Esophagus muscularis mucosa (tissue), 4 donors: ENCODE results near the gene LTK. TPM values are rescaled to one million over a fixed set of nuclear protein-coding genes. Genes with fewer than 3 reads are reported as not detected.

Experiments used
- DNase-seq: peaks from one replicate; pipeline ENCODE4 v3.0.0-alpha.2; 2017; ENCODE audit errors: extremely low spot score
- H3K27ac ChIP-seq, 4 donors: fragments of 200-600 bp; sonication (generic); replicated peaks in 1 of 4; 1 replicate in 3 of 4; 2 replicates in 1 of 4; pipeline ENCODE4 v1.5.1; 2016 to 2019; ENCODE audit warnings: mild to moderate bottlenecking in 1 of 4
- H3K27me3 ChIP-seq, 4 donors: fragments of 200-600 bp; sonication (generic); one replicate each; pipeline versions ENCODE4 v1.5.1 to v1.6.0; 2016 to 2019
- H3K36me3 ChIP-seq, 4 donors: fragments of 200-600 bp; sonication (generic); one replicate each; pipeline ENCODE4 v1.5.1; 2016 to 2019
- H3K4me1 ChIP-seq, 4 donors: fragments of 200-600 bp; sonication (generic); one replicate each; pipeline ENCODE4 v1.5.1; 2016 to 2019
- H3K4me3 ChIP-seq, 4 donors: fragments of 200-600 bp; sonication (generic); 1 replicate in 2 of 4; 2 replicates in 2 of 4; pipeline ENCODE4 v1.5.1; 2016 to 2019; ENCODE audit warnings: mild to moderate bottlenecking in 4 of 4, moderate library complexity in 1 of 4
- H3K9me3 ChIP-seq, 4 donors: fragments of 200-600 bp; sonication (generic); 1 replicate in 3 of 4; 2 replicates in 1 of 4; pipeline ENCODE4 v1.5.1; 2016 to 2019
- CTCF ChIP-seq, 3 experiments: fragments of 200-600 bp in 2 of 3; fragments of 450-650 bp in 1 of 3; sonication (generic) in 2 of 3; IDR thresholded peaks; one replicate each; pipeline ENCODE4 v1.5.1; 2017 to 2019; ENCODE audit warnings: antibody characterized with exemption in 3 of 3, mild to moderate bottlenecking in 2 of 3, moderate library complexity in 1 of 3
- EP300 ChIP-seq: sonication (generic); formaldehyde crosslinking; IDR thresholded peaks from one replicate; pipeline ENCODE4 v1.6.1; 2017; ENCODE audit warnings: antibody characterized with exemption
- POLR2A ChIP-seq: fragments of 450-650 bp; IDR thresholded peaks from one replicate; pipeline ENCODE4 v1.6.1; 2017; ENCODE audit warnings: antibody characterized with exemption, moderate library complexity, mild to moderate bottlenecking, low read depth
- POLR2AphosphoS5 ChIP-seq, 2 donors: sonication (generic); formaldehyde crosslinking; IDR thresholded peaks; one replicate each; pipeline ENCODE4 v1.6.1; 2017; ENCODE audit warnings: antibody characterized with exemption in 2 of 2
- whole genome bisulfite sequencing: methylation state at CpG from one replicate; pipeline ENCODE4 v1.1.5; 2018; 5-methylcytosine and 5-hydroxymethylcytosine counted together
- intact Hi-C: fragments of 100-400 bp; cut with DNase I; formaldehyde crosslinking; loops from one replicate; pipeline ENCODE4 v1.15.1; 2023
- total RNA-seq, 4 donors: library from RNA; depleted of rRNA; stranded (reverse); fragments of >200 nt; gene quantifications; one replicate each; pipeline versions ENCODE4 v1.1.0 to v1.2.1, GENCODE V29; 2016

The LTK gene
- total RNA-seq, 4 donors from 2014 or later, result 0.33 to 2.4 (median 0.69) TPM; not detected in 1

GRCh38 chr15:41498657-41499056, 15.0 kb downstream of the LTK start:
- Histone ChIP-seq H3K4me1 (peaks cover 37 to 48% (median 45%) of the 10 kb centered on the region in 4 donors), H3K36me3 (no peaks in the 10 kb centered on the region), H3K9me3 (no peaks in the 10 kb centered on the region), H3K27me3 (peaks cover 0 to 96% (median 22%) of the 10 kb centered on the region in 4 donors), H3K4me3 (no peak overlapping the region), H3K27ac (no peak overlapping the region)
- WGBS, result 77% methylated on average over 2 of the region's 2 CpGs
- intact Hi-C loops, result no loop called here
- TF ChIP-seq CTCF (IDR thresholded peaks at IDR 0.05) (no peak), POLR2A (no peak), POLR2AphosphoS5 (IDR thresholded peaks at IDR 0.05) (no peak), EP300 (no peak)
- no peak for DNase-seq

- intact Hi-C loops, result no loop called here
- 54% methylated on average over 33 of the region's 59 CpGs for WGBS
- Histone ChIP-seq H3K36me3 (no peaks in the 10 kb centered on the region), H3K9me3 (no peaks in the 10 kb centered on the region), H3K27ac (no peak overlapping the region), H3K4me1 (peaks cover 29 to 40% (median 38%) of the 10 kb centered on the region in 4 donors), H3K27me3 (peaks cover 0 to 83% (median 3%) of the 10 kb centered on the region in 4 donors), H3K4me3 (peak overlapping the region; percentile 8 to 75 (median 65))
- DNase-seq, result no peak
- TF ChIP-seq EP300, result no peak
- TF ChIP-seq POLR2AphosphoS5 (IDR thresholded peaks at IDR 0.05), result no peak
- no peak for TF ChIP-seq CTCF (IDR thresholded peaks at IDR 0.05)
- no peak for TF ChIP-seq POLR2A
These were observed 17.7 kb downstream of the LTK start for GRCh38 chr15:41495736-41496599.

GRCh38 chr15:41494922-41495735, 18.5 kb downstream of the LTK start:
- Histone ChIP-seq H3K9me3 (no peaks in the 10 kb centered on the region), H3K27me3 (peaks cover 0 to 83% (median 2%) of the 10 kb centered on the region in 4 donors), H3K36me3 (no peaks in the 10 kb centered on the region), H3K27ac (no peak overlapping the region), H3K4me3 (peak overlapping the region; percentile 60 to 75 (median 65)), H3K4me1 (peaks cover 29 to 40% (median 38%) of the 10 kb centered on the region in 4 donors)
- WGBS, result 22% methylated on average over 21 of the region's 60 CpGs
- intact Hi-C loops, result no loop called here
- DNase-seq, result no peak
- TF ChIP-seq EP300 (no peak), POLR2AphosphoS5 (IDR thresholded peaks at IDR 0.05) (no peak), POLR2A (no peak), CTCF (IDR thresholded peaks at IDR 0.05) (no peak)

- Histone ChIP-seq H3K4me3 (peak overlapping the region; percentile 60 to 75 (median 65)), H3K4me1 (peaks cover 29 to 40% (median 38%) of the 10 kb centered on the region in 4 donors), H3K27me3 (peaks cover 0 to 83% (median 2%) of the 10 kb centered on the region in 4 donors), H3K36me3 (no peaks in the 10 kb centered on the region), H3K9me3 (no peaks in the 10 kb centered on the region), H3K27ac (no peak overlapping the region)
- TF ChIP-seq CTCF (IDR thresholded peaks at IDR 0.05), result peak in 1 of 3 experiments; percentile 3
- TF ChIP-seq EP300, result no peak
- 8% methylated on average over 12 of the region's 77 CpGs for WGBS
- DNase-seq, result no peak
- intact Hi-C loops, result no loop called here
These were observed 19.3 kb downstream of the LTK start for GRCh38 chr15:41494190-41494921.
